HUES48 (cell line): ENCODE data around the gene TRIM28.

Experiments used
- H3K27ac ChIP-seq: one replicate; pipeline ENCODE4 v1.7.0; 2013; ENCODE audit warnings: low read depth, low read length, inconsistent platforms
- H3K27me3 ChIP-seq: 2 replicates; pipeline ENCODE4 v1.6.1; 2013; ENCODE audit warnings: mild to moderate bottlenecking, low read length; ENCODE audit not compliant: control insufficient read depth, insufficient read depth
- H3K36me3 ChIP-seq: 2 replicates; pipeline ENCODE4 v1.6.1; 2013; ENCODE audit warnings: low read length; ENCODE audit not compliant: control insufficient read depth, insufficient read depth
- H3K4me1 ChIP-seq: 2 replicates; pipeline ENCODE4 v1.6.1; 2013; ENCODE audit warnings: mild to moderate bottlenecking, low read length; ENCODE audit not compliant: control insufficient read depth, insufficient read depth
- H3K4me3 ChIP-seq: 2 replicates; pipeline ENCODE4 v1.5.1; 2013; ENCODE audit warnings: mild to moderate bottlenecking, low read depth, low read length
- H3K9ac ChIP-seq: 2 replicates; pipeline ENCODE4 v1.6.1; 2013; ENCODE audit warnings: mild to moderate bottlenecking, low read depth, low read length, moderate library complexity
- H3K9me3 ChIP-seq: 2 replicates; pipeline ENCODE4 v1.6.1; 2013; ENCODE audit warnings: low read length; ENCODE audit not compliant: control insufficient read depth, insufficient read depth

The TRIM28 gene

GRCh38 chr19:58558623-58559274 is 14.9 kb downstream of the TRIM28 start:
- Histone ChIP-seq H3K4me1 (peaks cover 14% of the 10 kb centered on the region), H3K27ac (peak overlapping the region; percentile 100), H3K27me3 (peaks cover 32% of the 10 kb centered on the region)

GRCh38 chr19:58559275-58560006 is 15.6 kb downstream of the TRIM28 start:
- Histone ChIP-seq H3K9ac (peak overlapping the region; percentile 91), H3K27me3 (peaks cover 39% of the 10 kb centered on the region), H3K4me3 (peak overlapping the region; percentile 93), H3K36me3 (peaks cover 17% of the 10 kb centered on the region), H3K4me1 (peaks cover 14% of the 10 kb centered on the region), H3K9me3 (no peaks in the 10 kb centered on the region), H3K27ac (peak overlapping the region; percentile 100)

More at GRCh38 chr19:58558623-58559274, 14.9 kb downstream of the TRIM28 start:
- peaks cover 17% of the 10 kb centered on the region for H3K36me3 ChIP-seq
- peak overlapping the region; percentile 97 for H3K9ac ChIP-seq
- H3K4me3 ChIP-seq: peak overlapping the region; percentile 93
- no peaks in the 10 kb centered on the region for H3K9me3 ChIP-seq

- Histone ChIP-seq H3K36me3 (peaks cover 17% of the 10 kb centered on the region), H3K27me3 (peaks cover 41% of the 10 kb centered on the region), H3K4me3 (peak overlapping the region; percentile 93), H3K27ac (peak overlapping the region; percentile 100), H3K9ac (peak overlapping the region; percentile 65), H3K4me1 (peaks cover 14% of the 10 kb centered on the region), H3K9me3 (no peaks in the 10 kb centered on the region)
Observed at GRCh38 chr19:58560007-58560887, 16.4 kb downstream of the TRIM28 start.

- peaks cover 41% of the 10 kb centered on the region for H3K27me3 ChIP-seq
- H3K9me3 ChIP-seq: no peaks in the 10 kb centered on the region
Observed at GRCh38 chr19:58560921-58561320, 17.1 kb downstream of the TRIM28 start.

GRCh38 chr19:58561373-58562121 is 17.7 kb downstream of the TRIM28 start:
- no peak overlapping the region for H3K9ac ChIP-seq
- peaks cover 8% of the 10 kb centered on the region for H3K36me3 ChIP-seq
- peak overlapping the region; percentile 59; the same call in 1 of the 2 replicates for H3K4me3 ChIP-seq
- no peaks in the 10 kb centered on the region for H3K9me3 ChIP-seq
- no peak overlapping the region for H3K27ac ChIP-seq
- peaks cover 41% of the 10 kb centered on the region for H3K27me3 ChIP-seq
- peaks cover 12% of the 10 kb centered on the region for H3K4me1 ChIP-seq

More at GRCh38 chr19:58560921-58561320, 17.1 kb downstream of the TRIM28 start:
- Histone ChIP-seq H3K4me1 (peaks cover 12% of the 10 kb centered on the region), H3K9ac (no peak overlapping the region), H3K4me3 (no peak overlapping the region), H3K36me3 (peaks cover 12% of the 10 kb centered on the region), H3K27ac (no peak overlapping the region)

GRCh38 chr19:58562122-58563033 is 18.5 kb downstream of the TRIM28 start:
- H3K27me3 ChIP-seq: peaks cover 41% of the 10 kb centered on the region
- no peak overlapping the region for H3K27ac ChIP-seq
- H3K4me3 ChIP-seq: peak overlapping the region; percentile 59
- peak overlapping the region; percentile 15; the same call in 1 of the 2 replicates for H3K9ac ChIP-seq
- peaks cover 8% of the 10 kb centered on the region for H3K36me3 ChIP-seq
- peaks cover 12% of the 10 kb centered on the region for H3K4me1 ChIP-seq
- H3K9me3 ChIP-seq: no peaks in the 10 kb centered on the region

GRCh38 chr19:58563034-58563573 is 19.2 kb downstream of the TRIM28 start:
- 0 out of 2 replicates have a peak overlapping the region, but pooled peaks have one; percentile 15 for H3K9ac ChIP-seq
- H3K27ac ChIP-seq: no peak overlapping the region
- H3K4me3 ChIP-seq: peak overlapping the region; percentile 59
- H3K27me3 ChIP-seq: peaks cover 41% of the 10 kb centered on the region
- no peaks in the 10 kb centered on the region for H3K9me3 ChIP-seq
- H3K36me3 ChIP-seq: peaks cover 11% of the 10 kb centered on the region
- H3K4me1 ChIP-seq: peaks cover 12% of the 10 kb centered on the region

- Histone ChIP-seq H3K27ac (no peak overlapping the region), H3K9me3 (no peaks in the 10 kb centered on the region), H3K27me3 (peaks cover 41% of the 10 kb centered on the region), H3K4me1 (peaks cover 12% of the 10 kb centered on the region), H3K4me3 (no peak overlapping the region), H3K9ac (no peak overlapping the region), H3K36me3 (peaks cover 13% of the 10 kb centered on the region)
Observed at GRCh38 chr19:58563823-58564222, 20.0 kb downstream of the TRIM28 start.

GRCh38 chr19:58566989-58567388 is 23.1 kb downstream of the TRIM28 start:
- no peak overlapping the region for H3K4me3 ChIP-seq
- H3K9me3 ChIP-seq: no peaks in the 10 kb centered on the region
- peaks cover 39% of the 10 kb centered on the region for H3K36me3 ChIP-seq
- no peak overlapping the region for H3K9ac ChIP-seq
- H3K4me1 ChIP-seq: peaks cover 5% of the 10 kb centered on the region; the same call in 1 of the 2 replicates
- H3K27me3 ChIP-seq: peaks cover 27% of the 10 kb centered on the region
- no peak overlapping the region for H3K27ac ChIP-seq
